C4-2B (cell line): ENCODE measurements around the gene SDR39U1.

Source experiments
- H3K27ac ChIP-seq: fragments of 450-650 bp; 2 replicates; pipeline ENCODE4 v1.5.1; 2017
- ZFX ChIP-seq: fragments of 450-650 bp; IDR thresholded peaks from 2 replicates; pipeline ENCODE4 v1.6.1; 2017
- TF ChIP-seq, protein P1 (sequence below): fragments of 450-650 bp; conservative IDR thresholded peaks from 2 replicates; pipeline ENCODE4 v1.5.1; 2017; ENCODE audit warnings: mild to moderate bottlenecking

SDR39U1 gene

DNA sequence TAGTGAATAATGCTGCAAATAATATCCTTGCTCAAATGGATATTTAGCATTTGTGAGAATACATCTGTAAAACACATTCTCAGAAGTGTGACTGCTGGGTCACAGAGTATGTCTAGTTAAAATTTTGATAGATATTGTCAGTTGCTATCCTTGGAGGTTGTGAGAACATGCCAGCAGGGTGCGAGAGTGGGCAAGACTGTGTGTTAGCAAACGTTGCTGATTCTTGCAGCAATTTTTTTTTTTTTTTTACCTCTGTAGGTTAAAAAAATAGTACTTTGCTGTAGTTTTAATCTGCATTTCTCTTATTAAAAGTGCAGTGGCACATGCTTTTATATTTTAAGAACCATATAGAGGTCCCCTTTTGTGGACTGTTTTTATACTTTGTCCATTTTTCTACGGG lies 48.3 kb downstream of the SDR39U1 start:
- TF ChIP-seq, protein P1, sequence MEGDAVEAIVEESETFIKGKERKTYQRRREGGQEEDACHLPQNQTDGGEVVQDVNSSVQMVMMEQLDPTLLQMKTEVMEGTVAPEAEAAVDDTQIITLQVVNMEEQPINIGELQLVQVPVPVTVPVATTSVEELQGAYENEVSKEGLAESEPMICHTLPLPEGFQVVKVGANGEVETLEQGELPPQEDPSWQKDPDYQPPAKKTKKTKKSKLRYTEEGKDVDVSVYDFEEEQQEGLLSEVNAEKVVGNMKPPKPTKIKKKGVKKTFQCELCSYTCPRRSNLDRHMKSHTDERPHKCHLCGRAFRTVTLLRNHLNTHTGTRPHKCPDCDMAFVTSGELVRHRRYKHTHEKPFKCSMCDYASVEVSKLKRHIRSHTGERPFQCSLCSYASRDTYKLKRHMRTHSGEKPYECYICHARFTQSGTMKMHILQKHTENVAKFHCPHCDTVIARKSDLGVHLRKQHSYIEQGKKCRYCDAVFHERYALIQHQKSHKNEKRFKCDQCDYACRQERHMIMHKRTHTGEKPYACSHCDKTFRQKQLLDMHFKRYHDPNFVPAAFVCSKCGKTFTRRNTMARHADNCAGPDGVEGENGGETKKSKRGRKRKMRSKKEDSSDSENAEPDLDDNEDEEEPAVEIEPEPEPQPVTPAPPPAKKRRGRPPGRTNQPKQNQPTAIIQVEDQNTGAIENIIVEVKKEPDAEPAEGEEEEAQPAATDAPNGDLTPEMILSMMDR: no peak
- TF ChIP-seq ZFX: no peak
- no peak overlapping the region for H3K27ac ChIP-seq

DNA sequence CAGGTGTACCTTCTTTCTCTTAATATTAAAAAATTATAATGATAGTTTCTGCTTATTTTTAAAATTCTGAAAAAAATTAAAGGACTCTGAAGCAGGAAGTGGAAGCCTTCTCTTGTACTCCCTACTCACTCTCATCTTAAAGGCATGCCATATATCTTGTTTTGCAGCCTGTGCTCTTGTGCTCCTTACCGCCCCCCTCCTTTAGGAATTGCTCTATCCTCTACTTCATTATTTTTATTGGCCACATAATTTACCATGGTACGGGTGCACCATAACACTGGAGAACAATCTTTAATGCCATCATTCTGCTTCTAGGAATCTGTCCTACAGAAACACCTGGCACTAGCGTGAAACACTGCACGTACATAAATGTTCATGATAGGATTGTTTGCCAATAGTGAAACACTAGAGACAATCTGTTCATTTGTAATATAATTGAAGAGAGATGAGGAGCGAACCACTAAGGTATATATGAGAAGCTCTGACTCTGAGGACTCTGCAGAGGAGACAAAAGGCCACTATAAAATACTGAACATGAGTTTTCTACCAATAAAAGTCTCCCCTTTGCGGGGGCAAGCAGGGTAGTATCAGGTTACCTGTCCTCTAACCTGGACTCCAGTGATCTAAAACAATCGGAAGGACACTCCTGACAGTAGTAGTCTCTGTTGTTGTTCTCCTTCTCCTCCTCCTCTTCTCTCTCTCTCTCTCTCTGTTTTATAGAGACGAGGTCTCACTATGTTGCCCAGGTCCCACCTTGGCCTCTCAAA lies 50.1 kb downstream of the SDR39U1 start:
- H3K27ac ChIP-seq: no peak overlapping the region
- TF ChIP-seq, protein P1: peak; percentile 38
- no peak for TF ChIP-seq ZFX

DNA sequence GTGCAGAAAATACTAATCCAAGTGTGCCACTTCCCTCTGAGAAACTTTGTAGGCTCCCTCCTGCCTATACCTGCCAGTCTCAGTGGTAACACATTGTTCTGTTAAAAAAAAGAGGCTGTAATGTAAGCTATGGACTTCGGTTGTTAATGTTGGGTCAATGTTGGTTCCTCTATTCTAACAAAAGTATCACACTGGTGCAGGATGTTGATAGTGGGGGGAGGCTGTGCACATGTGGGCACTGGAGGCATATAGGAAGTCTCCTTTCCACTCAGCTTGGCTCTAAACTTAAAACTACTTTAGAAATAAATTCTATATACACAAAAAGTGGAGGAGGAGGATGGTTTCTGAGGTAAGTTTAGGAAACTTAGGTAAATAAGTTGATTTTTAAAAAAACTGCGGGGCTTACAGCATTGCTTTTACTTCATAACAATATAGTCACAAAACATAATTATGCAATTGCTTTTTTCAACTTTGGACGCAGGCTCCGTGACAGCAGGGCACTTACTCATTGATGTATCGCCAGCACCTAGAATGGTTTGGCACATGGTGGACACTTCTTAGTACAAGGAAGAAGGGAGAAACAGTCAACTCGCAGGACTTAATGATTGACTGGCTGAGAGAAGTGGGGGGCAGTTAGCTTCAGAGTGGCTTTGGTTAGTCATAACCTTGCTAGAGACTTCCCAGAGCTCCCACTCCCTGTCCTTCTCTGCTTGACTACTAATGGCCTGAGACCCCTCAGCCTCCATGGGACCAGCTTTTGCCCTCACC lies 51.7 kb downstream of the SDR39U1 start:
- TF ChIP-seq, protein P1: no peak
- TF ChIP-seq ZFX: no peak

More for the DNA sequence above, 51.7 kb downstream of the SDR39U1 start:
- H3K27ac ChIP-seq: peak overlapping the region; percentile 46
